K562 (cell line): ENCODE results near the gene CHRND.

Experiments
- POLR2A ChIP-seq: fragments of 450-650 bp; conservative IDR thresholded peaks from 2 replicates; pipeline ENCODE4 v1.6.1; 2016
- ZKSCAN1 ChIP-seq: fragments of 150-350 bp; IDR thresholded peaks from 2 replicates; pipeline ENCODE4 v1.6.1; 2016; ENCODE audit warnings: low read depth, low read length
- ZNF217 ChIP-seq: sonication (generic); formaldehyde crosslinking; IDR thresholded peaks from 2 replicates; pipeline ENCODE4 v1.8.0; 2022; ENCODE audit warnings: mild to moderate bottlenecking, missing genetic modification reagents
- TF ChIP-seq, protein P1 (sequence below): fragments of 250-450 bp; sonication (Bioruptor Pico); IDR thresholded peaks from 2 replicates; pipeline ENCODE4 v1.5.0; 2022; ENCODE audit warnings: mild to moderate bottlenecking

DNA sequence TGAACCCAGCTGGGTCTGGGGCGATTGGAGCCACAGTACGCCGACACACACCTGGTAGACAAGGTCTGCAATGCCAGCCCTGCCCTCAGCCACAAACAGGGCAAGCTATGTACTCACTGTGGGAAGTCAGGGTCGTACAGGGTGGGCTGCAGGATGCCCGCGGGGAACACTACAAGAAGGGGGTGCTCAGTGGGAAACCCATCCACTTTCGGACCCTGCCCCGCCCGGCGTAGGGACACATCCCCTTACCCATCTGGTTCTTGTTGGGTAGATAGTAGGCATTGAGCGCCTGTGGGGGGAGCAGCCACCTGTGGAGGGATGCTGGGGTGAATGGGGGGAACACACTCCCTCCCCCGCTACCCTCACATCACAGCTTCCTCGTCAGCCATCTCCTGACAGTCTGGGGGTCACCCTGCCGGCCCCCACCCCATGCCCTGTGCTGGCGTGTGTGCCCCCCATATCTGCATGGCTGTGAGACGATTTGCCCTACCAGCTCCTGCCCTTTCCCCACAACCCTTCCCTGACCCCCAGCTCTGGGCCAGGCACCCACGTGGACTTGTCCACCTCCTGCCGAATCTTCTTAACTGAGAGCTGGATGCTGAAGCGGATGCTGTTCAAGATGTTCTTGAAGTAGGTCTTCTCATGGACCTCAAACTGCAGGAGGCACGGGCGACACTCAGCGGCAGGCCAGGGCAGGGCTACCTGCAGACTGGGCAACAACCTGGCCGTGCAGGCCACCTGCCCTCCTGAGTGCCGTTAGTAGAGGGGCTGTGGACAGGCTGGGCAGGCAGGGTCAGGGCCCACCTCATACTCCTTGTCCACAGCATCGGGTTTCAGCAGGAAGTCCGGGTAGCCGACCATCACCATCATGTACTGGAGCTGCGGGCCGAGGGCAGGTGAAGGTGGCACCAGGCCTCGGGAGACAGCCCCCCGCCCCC is 43.4 kb upstream of the CHRND start:
- TF ChIP-seq, protein P1, sequence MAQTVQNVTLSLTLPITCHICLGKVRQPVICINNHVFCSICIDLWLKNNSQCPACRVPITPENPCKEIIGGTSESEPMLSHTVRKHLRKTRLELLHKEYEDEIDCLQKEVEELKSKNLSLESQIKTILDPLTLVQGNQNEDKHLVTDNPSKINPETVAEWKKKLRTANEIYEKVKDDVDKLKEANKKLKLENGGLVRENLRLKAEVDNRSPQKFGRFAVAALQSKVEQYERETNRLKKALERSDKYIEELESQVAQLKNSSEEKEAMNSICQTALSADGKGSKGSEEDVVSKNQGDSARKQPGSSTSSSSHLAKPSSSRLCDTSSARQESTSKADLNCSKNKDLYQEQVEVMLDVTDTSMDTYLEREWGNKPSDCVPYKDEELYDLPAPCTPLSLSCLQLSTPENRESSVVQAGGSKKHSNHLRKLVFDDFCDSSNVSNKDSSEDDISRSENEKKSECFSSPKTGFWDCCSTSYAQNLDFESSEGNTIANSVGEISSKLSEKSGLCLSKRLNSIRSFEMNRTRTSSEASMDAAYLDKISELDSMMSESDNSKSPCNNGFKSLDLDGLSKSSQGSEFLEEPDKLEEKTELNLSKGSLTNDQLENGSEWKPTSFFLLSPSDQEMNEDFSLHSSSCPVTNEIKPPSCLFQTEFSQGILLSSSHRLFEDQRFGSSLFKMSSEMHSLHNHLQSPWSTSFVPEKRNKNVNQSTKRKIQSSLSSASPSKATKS (CRISPR knock-in tag): no peak
- TF ChIP-seq POLR2A (no peak), ZNF217 (CRISPR knock-in tag) (no peak), ZKSCAN1 (no peak)
